Left lung (tissue), 10 donors: ENCODE results near the gene SLCO1B3. TPM values are rescaled to one million over a fixed set of nuclear protein-coding genes. Genes with fewer than 3 reads are reported as not detected.
A peak's percentile ranks its signal among the peaks of the same experiment; 100 is the strongest.

ENCODE experiments used
- ATAC-seq: fragments of 200-7000 bp; cut with Tn5 transposase; one replicate; pipeline ENCODE4 v1.9.1; 2020; ENCODE audit warnings: moderate library complexity
- DNase-seq, 4 donors: peaks; one replicate each; pipeline ENCODE4 v3.0.0-alpha.2; 2013 to 2020
- H3K27ac ChIP-seq, 2 donors: fragments of 200-600 bp; sonication (generic) in 1 of 2; one replicate each; pipeline versions ENCODE4 v1.5.0 to v1.8.0; 2020 to 2021
- H3K27me3 ChIP-seq, 2 donors: fragments of 200-600 bp; sonication (generic) in 1 of 2; one replicate each; pipeline versions ENCODE4 v1.5.0 to v1.8.0; 2020 to 2021
- H3K36me3 ChIP-seq, 2 donors: fragments of 200-600 bp; sonication (generic) in 1 of 2; one replicate each; pipeline versions ENCODE4 v1.5.0 to v1.8.0; 2020 to 2021
- H3K4me1 ChIP-seq, 2 donors: fragments of 200-600 bp; one replicate each; pipeline ENCODE4 v1.8.0; 2021
- H3K4me3 ChIP-seq, 2 donors: fragments of 200-600 bp; sonication (generic) in 1 of 2; one replicate each; pipeline versions ENCODE4 v1.5.0 to v1.8.0; 2020 to 2021; ENCODE audit warnings: mild to moderate bottlenecking in 1 of 2
- H3K9me3 ChIP-seq, 2 donors: fragments of 200-600 bp; sonication (generic) in 1 of 2; one replicate each; pipeline versions ENCODE4 v1.5.0 to v1.8.0; 2020 to 2021
- intact Hi-C, 2 donors: fragments of 100-400 bp; cut with DNase I; formaldehyde crosslinking; loops; one replicate each; pipeline versions ENCODE4 v1.11.2 to v1.14.2; 2022
- polyA plus RNA-seq, 6 donors: library from polyadenylated mRNA; unstranded; fragments of 120-200 nt; gene quantifications; one replicate each; pipeline ENCODE4 v1.2.1, GENCODE V29; 2013; ENCODE audit not compliant: insufficient read length in 6 of 6
- total RNA-seq, 2 donors: library from RNA; stranded (reverse); fragmentation: NEBNext Ultra II Directional; extraction: Animal tissue kit (Norgen Biotek cat#: 25700); gene quantifications; one replicate each; pipeline ENCODE4 v1.2.1, GENCODE V29; 2021
- TF ChIP-seq, protein P1 (sequence below), 2 donors: fragments of 200-600 bp; sonication (generic) in 1 of 2; IDR thresholded peaks; one replicate each; pipeline versions ENCODE4 v1.5.0 to v1.8.0; 2021; ENCODE audit warnings: antibody characterized with exemption in 2 of 2
- donor health status: DM: no; HTN: yes; CAD: no.
- donor health status: DM: no; HTN: no; CAD: no.

SLCO1B3 gene
- total and polyA plus RNA-seq, 8 donors: 0.17 TPM; not detected in 7

GRCh38 chr12:20830456-20830855 is 20.0 kb downstream of the SLCO1B3 start:
- H3K4me3 ChIP-seq: no peak overlapping the region
- H3K9me3 ChIP-seq: no peaks in the 10 kb centered on the region
- no peak overlapping the region for H3K27ac ChIP-seq
- intact Hi-C loops: no loop called here
- H3K27me3 ChIP-seq: no peaks in the 10 kb centered on the region
- H3K36me3 ChIP-seq: no peaks in the 10 kb centered on the region
- H3K4me1 ChIP-seq: no peaks in the 10 kb centered on the region
- no peak for DNase-seq
- no peak for ATAC-seq
- TF ChIP-seq, protein P1, sequence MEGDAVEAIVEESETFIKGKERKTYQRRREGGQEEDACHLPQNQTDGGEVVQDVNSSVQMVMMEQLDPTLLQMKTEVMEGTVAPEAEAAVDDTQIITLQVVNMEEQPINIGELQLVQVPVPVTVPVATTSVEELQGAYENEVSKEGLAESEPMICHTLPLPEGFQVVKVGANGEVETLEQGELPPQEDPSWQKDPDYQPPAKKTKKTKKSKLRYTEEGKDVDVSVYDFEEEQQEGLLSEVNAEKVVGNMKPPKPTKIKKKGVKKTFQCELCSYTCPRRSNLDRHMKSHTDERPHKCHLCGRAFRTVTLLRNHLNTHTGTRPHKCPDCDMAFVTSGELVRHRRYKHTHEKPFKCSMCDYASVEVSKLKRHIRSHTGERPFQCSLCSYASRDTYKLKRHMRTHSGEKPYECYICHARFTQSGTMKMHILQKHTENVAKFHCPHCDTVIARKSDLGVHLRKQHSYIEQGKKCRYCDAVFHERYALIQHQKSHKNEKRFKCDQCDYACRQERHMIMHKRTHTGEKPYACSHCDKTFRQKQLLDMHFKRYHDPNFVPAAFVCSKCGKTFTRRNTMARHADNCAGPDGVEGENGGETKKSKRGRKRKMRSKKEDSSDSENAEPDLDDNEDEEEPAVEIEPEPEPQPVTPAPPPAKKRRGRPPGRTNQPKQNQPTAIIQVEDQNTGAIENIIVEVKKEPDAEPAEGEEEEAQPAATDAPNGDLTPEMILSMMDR (IDR thresholded peaks at IDR 0.05): no peak

- H3K27me3 ChIP-seq: no peaks in the 10 kb centered on the region
- no peaks in the 10 kb centered on the region for H3K36me3 ChIP-seq
- intact Hi-C loops: no loop called here
- no peak overlapping the region for H3K4me3 ChIP-seq
- TF ChIP-seq, protein P1 (IDR thresholded peaks at IDR 0.05): no peak
- ATAC-seq (no peak), DNase-seq (no peak)
- no peak overlapping the region for H3K27ac ChIP-seq
- H3K9me3 ChIP-seq: no peaks in the 10 kb centered on the region
- no peaks in the 10 kb centered on the region for H3K4me1 ChIP-seq
These were observed 22.4 kb downstream of the SLCO1B3 start for GRCh38 chr12:20832911-20833310.

GRCh38 chr12:20852649-20853048 is 42.1 kb downstream of the SLCO1B3 start:
- H3K27ac ChIP-seq: no peak overlapping the region
- H3K4me3 ChIP-seq: no peak overlapping the region
- no peaks in the 10 kb centered on the region for H3K27me3 ChIP-seq
- no peak for ATAC-seq
- H3K36me3 ChIP-seq: no peaks in the 10 kb centered on the region
- TF ChIP-seq, protein P1 (IDR thresholded peaks at IDR 0.05): no peak
- no peaks in the 10 kb centered on the region for H3K4me1 ChIP-seq
- intact Hi-C loops: no loop called here
- H3K9me3 ChIP-seq: peaks cover 0 to 15% of the 10 kb centered on the region in 2 donors
- DNase-seq: no peak

DNA sequence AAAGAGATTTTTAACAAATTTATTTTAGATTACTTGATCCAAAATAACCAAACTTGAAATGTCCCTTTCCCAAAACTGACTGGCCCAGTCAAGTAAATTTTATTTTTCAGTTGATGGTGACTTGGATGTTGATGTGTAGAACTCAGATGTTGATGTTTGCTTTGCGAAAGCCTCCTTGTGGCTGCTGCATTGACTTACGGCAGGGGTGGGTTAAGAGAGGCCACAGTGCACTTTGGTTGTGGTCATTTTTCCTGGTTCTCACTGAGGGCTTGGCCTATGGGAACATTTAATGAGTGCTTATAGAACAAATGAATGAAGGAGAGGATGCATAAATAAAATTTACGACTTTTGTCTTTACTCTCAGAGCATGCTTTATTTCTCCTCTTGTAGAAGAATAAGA is 52.6 kb downstream of the SLCO1B3 start:
- ATAC-seq (no peak), DNase-seq (no peak)
- no peaks in the 10 kb centered on the region for H3K27me3 ChIP-seq
- no peak overlapping the region for H3K4me3 ChIP-seq
- H3K9me3 ChIP-seq: no peaks in the 10 kb centered on the region
- no peak overlapping the region for H3K27ac ChIP-seq
- TF ChIP-seq, protein P1 (IDR thresholded peaks at IDR 0.05): no peak
- intact Hi-C loops: no loop called here
- no peaks in the 10 kb centered on the region for H3K36me3 ChIP-seq
- no peaks in the 10 kb centered on the region for H3K4me1 ChIP-seq

- Histone ChIP-seq H3K4me3 (no peak overlapping the region), H3K4me1 (no peaks in the 10 kb centered on the region), H3K27ac (no peak overlapping the region), H3K36me3 (no peaks in the 10 kb centered on the region), H3K27me3 (no peaks in the 10 kb centered on the region), H3K9me3 (no peaks in the 10 kb centered on the region)
- ATAC-seq (peak; percentile 87), DNase-seq (peak in 1 of 4 donors; percentile 0)
- intact Hi-C loops: no loop called here
- TF ChIP-seq, protein P1 (IDR thresholded peaks at IDR 0.05): no peak
These were observed 55.4 kb downstream of the SLCO1B3 start for GRCh38 chr12:20865873-20866272.
